ENCODE data around the gene CIDEC. TPM values are rescaled to one million over a fixed set of nuclear protein-coding genes. Genes with fewer than 3 reads are reported as not detected.

Gene CIDEC
- total and polyA plus RNA-seq, 2 of the 13 experiments (the other 11 are each of a cell fraction or from before 2014, with no cell fraction given) = 2.5 to 10.4 TPM

- TF ChIP-seq ATF2 (CRISPR knock-in tag; IDR thresholded peaks at IDR 0.05) (no peak), ZNF350 (CRISPR knock-in tag; IDR thresholded peaks at IDR 0.05; ENCODE audit: borderline replicate concordance, low read depth) (no peak), GFI1 (CRISPR knock-in tag; IDR thresholded peaks at IDR 0.05; ENCODE audit: borderline replicate concordance) (no peak), HMG20A (CRISPR knock-in tag; IDR thresholded peaks at IDR 0.05; ENCODE audit: borderline replicate concordance) (no peak), ONECUT2 (CRISPR knock-in tag; IDR thresholded peaks at IDR 0.05) (0 out of 2 replicates have a peak, but pooled peaks have one; percentile 14), YEATS4 (CRISPR knock-in tag; IDR thresholded peaks at IDR 0.05; ENCODE audit: borderline replicate concordance) (no peak), ZBTB7B (CRISPR knock-in tag; IDR thresholded peaks at IDR 0.05) (no peak), YEATS2 (CRISPR knock-in tag; IDR thresholded peaks at IDR 0.05; ENCODE audit: borderline replicate concordance) (no peak), TAF1 (CRISPR knock-in tag; IDR thresholded peaks at IDR 0.05) (peak; percentile 31; the same call in 1 of the 2 replicates), PHF21A (CRISPR knock-in tag; IDR thresholded peaks at IDR 0.05) (no peak), BORCS8-MEF2B (CRISPR knock-in tag; IDR thresholded peaks at IDR 0.05) (0 out of 2 replicates have a peak, but pooled peaks have one; percentile 0), MLLT10 (CRISPR knock-in tag; IDR thresholded peaks at IDR 0.05) (no peak), KDM1A (CRISPR knock-in tag; IDR thresholded peaks at IDR 0.05) (no peak), ZNF772 (CRISPR knock-in tag; IDR thresholded peaks at IDR 0.05) (no peak), TFDP1 (CRISPR knock-in tag; IDR thresholded peaks at IDR 0.05; ENCODE audit: borderline replicate concordance) (no peak; the same call in 1 of the 2 replicates), BRD4 (CRISPR knock-in tag; IDR thresholded peaks at IDR 0.05) (no peak), ZSCAN20 (CRISPR knock-in tag; IDR thresholded peaks at IDR 0.05; ENCODE audit: borderline replicate concordance) (no peak), ZNF501 (CRISPR knock-in tag; IDR thresholded peaks at IDR 0.05) (0 out of 2 replicates have a peak, but pooled peaks have one; percentile 28), POLR2A (IDR thresholded peaks at IDR 0.05; ENCODE audit: insufficient read depth in 1 of 2, low read depth in 2 of 2, low read length in 2 of 2) (peak in 1 of 2 experiments; percentile 56; a peak in 1 of 4 replicates), PCBP2 (optimal IDR thresholded peaks at IDR 0.05; ENCODE audit: low read depth, low read length, poor library complexity, severe bottlenecking) (no peak), POLR2AphosphoS2 (IDR thresholded peaks at IDR 0.05; ENCODE audit: low read depth, low read length) (no peak), ZNF782 (CRISPR knock-in tag; IDR thresholded peaks at IDR 0.05; ENCODE audit: borderline replicate concordance) (no peak)
- TF ChIP-seq, protein P1, sequence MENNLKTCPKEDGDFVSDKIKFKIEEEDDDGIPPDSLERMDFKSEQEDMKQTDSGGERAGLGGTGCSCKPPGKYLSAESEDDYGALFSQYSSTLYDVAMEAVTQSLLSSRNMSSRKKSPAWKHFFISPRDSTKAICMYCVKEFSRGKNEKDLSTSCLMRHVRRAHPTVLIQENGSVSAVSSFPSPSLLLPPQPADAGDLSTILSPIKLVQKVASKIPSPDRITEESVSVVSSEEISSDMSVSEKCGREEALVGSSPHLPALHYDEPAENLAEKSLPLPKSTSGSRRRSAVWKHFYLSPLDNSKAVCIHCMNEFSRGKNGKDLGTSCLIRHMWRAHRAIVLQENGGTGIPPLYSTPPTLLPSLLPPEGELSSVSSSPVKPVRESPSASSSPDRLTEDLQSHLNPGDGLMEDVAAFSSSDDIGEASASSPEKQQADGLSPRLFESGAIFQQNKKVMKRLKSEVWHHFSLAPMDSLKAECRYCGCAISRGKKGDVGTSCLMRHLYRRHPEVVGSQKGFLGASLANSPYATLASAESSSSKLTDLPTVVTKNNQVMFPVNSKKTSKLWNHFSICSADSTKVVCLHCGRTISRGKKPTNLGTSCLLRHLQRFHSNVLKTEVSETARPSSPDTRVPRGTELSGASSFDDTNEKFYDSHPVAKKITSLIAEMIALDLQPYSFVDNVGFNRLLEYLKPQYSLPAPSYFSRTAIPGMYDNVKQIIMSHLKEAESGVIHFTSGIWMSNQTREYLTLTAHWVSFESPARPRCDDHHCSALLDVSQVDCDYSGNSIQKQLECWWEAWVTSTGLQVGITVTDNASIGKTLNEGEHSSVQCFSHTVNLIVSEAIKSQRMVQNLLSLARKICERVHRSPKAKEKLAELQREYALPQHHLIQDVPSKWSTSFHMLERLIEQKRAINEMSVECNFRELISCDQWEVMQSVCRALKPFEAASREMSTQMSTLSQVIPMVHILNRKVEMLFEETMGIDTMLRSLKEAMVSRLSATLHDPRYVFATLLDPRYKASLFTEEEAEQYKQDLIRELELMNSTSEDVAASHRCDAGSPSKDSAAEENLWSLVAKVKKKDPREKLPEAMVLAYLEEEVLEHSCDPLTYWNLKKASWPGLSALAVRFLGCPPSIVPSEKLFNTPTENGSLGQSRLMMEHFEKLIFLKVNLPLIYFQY (CRISPR knock-in tag; IDR thresholded peaks at IDR 0.05; ENCODE audit: borderline replicate concordance) = no peak
- TF ChIP-seq, protein P2, sequence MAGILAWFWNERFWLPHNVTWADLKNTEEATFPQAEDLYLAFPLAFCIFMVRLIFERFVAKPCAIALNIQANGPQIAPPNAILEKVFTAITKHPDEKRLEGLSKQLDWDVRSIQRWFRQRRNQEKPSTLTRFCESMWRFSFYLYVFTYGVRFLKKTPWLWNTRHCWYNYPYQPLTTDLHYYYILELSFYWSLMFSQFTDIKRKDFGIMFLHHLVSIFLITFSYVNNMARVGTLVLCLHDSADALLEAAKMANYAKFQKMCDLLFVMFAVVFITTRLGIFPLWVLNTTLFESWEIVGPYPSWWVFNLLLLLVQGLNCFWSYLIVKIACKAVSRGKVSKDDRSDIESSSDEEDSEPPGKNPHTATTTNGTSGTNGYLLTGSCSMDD (CRISPR knock-in tag; IDR thresholded peaks at IDR 0.05) = no peak
These were observed 34.7 kb upstream of the CIDEC start (continued) for GRCh38 chr3:9914559-9915253.

All from HepG2 (cell line).